Measurements from ENCODE around the gene PCDHGB4. TPM values are rescaled to one million over a fixed set of nuclear protein-coding genes. Genes with fewer than 3 reads are reported as not detected.

PCDHGB4 gene
- total RNA-seq, 3 donors from 2014 or later (not counting 1 experiment from before 2014, with no cell fraction given) = 0.31 to 0.40 TPM; not detected in 1

DNA sequence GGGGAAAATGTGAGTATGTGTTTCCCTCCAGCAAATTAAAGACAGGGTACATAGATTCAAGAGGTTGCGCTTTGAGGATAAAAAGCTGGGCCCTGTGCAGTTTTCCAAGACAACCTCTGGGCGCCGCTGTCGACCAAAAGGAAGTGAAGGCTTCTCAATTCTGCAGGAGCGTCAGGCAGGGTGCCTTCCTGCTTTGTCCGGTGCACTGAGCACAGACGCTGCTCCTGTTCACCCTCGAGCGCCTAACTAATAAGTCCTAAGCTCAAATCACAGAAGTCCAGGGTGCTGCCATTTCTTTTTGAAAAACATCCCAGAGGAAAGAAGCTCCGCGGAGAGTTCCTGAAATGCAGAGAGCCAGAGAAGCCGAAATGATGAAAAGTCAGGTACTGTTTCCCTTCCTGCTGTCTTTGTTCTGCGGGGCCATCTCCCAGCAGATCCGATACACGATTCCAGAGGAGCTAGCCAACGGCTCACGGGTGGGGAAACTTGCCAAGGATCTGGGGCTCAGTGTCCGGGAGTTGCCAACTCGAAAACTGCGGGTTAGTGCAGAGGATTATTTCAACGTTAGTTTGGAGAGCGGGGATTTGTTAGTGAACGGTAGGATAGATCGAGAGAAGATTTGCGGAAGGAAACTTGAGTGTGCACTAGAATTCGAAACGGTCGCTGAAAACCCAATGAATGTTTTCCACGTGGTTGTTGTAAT is 37.4 kb upstream of the PCDHGB4 start, which contains the start of gene PCDHGB1:
TSS of gene PCDHGB1 (plus strand) at position 183 of the 703 bp plus-strand sequence. CDS start at position 345, 162 bp downstream.
- no peak for TF ChIP-seq CTCF (IDR thresholded peaks at IDR 0.05)
- H3K36me3 Mint-ChIP-seq = peaks cover 25% of the 10 kb centered on the region
- H3K27ac ChIP-seq (ENCODE audit: low read length) = no peak within 1 kb of the TSS
- peak in 1 of 2 donors; percentile 52 for DNase-seq
- H3K9me3 Mint-ChIP-seq = peaks cover 6 to 8% of the 10 kb centered on the region in 2 donors
- H3K4me3 Mint-ChIP-seq = peak within 1 kb of the TSS; percentile 25
- H3K27ac Mint-ChIP-seq = no peak within 1 kb of the TSS
- 29% methylated on average over 29 of the region's 29 CpGs for WGBS (ENCODE audit: insufficient coverage)
- no peaks in the 10 kb centered on the region for H3K4me1 Mint-ChIP-seq
- peaks cover 31% of the 10 kb centered on the region for H3K9me3 ChIP-seq (ENCODE audit: control insufficient read depth, insufficient read depth, low read length)
- H3K36me3 ChIP-seq (ENCODE audit: control insufficient read depth, insufficient read depth, low read length) = no peaks in the 10 kb centered on the region
- H3K27me3 Mint-ChIP-seq (ENCODE audit: low read depth in 2 of 2) = peaks cover 50 to 78% of the 10 kb centered on the region in 2 donors
- intact Hi-C loops (cut with micrococcal nuclease) = no loop called here
- H3K4me3 ChIP-seq (ENCODE audit: low read length) = no peak within 1 kb of the TSS
- peaks cover 3% of the 10 kb centered on the region for H3K4me1 ChIP-seq (ENCODE audit: control insufficient read depth, insufficient read depth, low read length)
- peak in 2 of 3 donors; percentile 55 to 65 for ATAC-seq
- H3K27me3 ChIP-seq (ENCODE audit: control insufficient read depth, insufficient read depth, low read length) = peaks cover 39% of the 10 kb centered on the region

- H3K4me3 ChIP-seq (ENCODE audit: low read length) = no peak overlapping the region
- H3K36me3 ChIP-seq (ENCODE audit: control insufficient read depth, insufficient read depth, low read length) = no peaks in the 10 kb centered on the region
- Mint-ChIP-seq H3K27me3 (ENCODE audit: low read depth in 2 of 2) (peaks cover 52 to 78% of the 10 kb centered on the region in 2 donors), H3K4me3 (no peak overlapping the region), H3K9me3 (peaks cover 3 to 8% of the 10 kb centered on the region in 2 donors), H3K27ac (no peak overlapping the region), H3K4me1 (no peaks in the 10 kb centered on the region), H3K36me3 (peaks cover 21% of the 10 kb centered on the region)
- no peak for TF ChIP-seq CTCF (IDR thresholded peaks at IDR 0.05)
- H3K4me1 ChIP-seq (ENCODE audit: control insufficient read depth, insufficient read depth, low read length) = peaks cover 5% of the 10 kb centered on the region
- H3K9me3 ChIP-seq (ENCODE audit: control insufficient read depth, insufficient read depth, low read length) = peaks cover 30% of the 10 kb centered on the region
- peaks cover 52% of the 10 kb centered on the region for H3K27me3 ChIP-seq (ENCODE audit: control insufficient read depth, insufficient read depth, low read length)
- H3K27ac ChIP-seq (ENCODE audit: low read length) = no peak overlapping the region
- no peak for DNase-seq
- intact Hi-C loops (cut with micrococcal nuclease) = no loop called here
- 45% methylated on average over 28 of the region's 36 CpGs for WGBS (ENCODE audit: insufficient coverage)
- no peak for ATAC-seq
Measured at GRCh38 chr5:141351591-141351990, 35.9 kb upstream of the PCDHGB4 start.

GRCh38 chr5:141354900-141355469 is 32.5 kb upstream of the PCDHGB4 start, which contains the start of gene PCDHGA4:
PCDHGA4 (plus strand) TSS chr5:141355021; CDS start chr5:141355108, 87 bp downstream.
- WGBS (ENCODE audit: insufficient coverage) = 23% methylated on average over 29 of the region's 29 CpGs
- peaks cover 53 to 73% of the 10 kb centered on the region in 2 donors for H3K27me3 Mint-ChIP-seq (ENCODE audit: low read depth in 2 of 2)
- H3K4me3 ChIP-seq (ENCODE audit: low read length) = peak within 1 kb of the TSS; percentile 0

More at GRCh38 chr5:141354900-141355469, 32.5 kb upstream of the PCDHGB4 start, which contains the start of gene PCDHGA4:
- peak in 1 of 3 donors; percentile 36 for ATAC-seq
- intact Hi-C loops (cut with micrococcal nuclease) = no loop called here
- H3K27ac Mint-ChIP-seq = no peak within 1 kb of the TSS
- TF ChIP-seq CTCF (IDR thresholded peaks at IDR 0.05) = peak; percentile 56
- Histone ChIP-seq H3K36me3 (ENCODE audit: control insufficient read depth, insufficient read depth, low read length) (no peaks in the 10 kb centered on the region), H3K27ac (ENCODE audit: low read length) (no peak within 1 kb of the TSS), H3K4me1 (ENCODE audit: control insufficient read depth, insufficient read depth, low read length) (peaks cover 5% of the 10 kb centered on the region), H3K27me3 (ENCODE audit: control insufficient read depth, insufficient read depth, low read length) (peaks cover 53% of the 10 kb centered on the region), H3K9me3 (ENCODE audit: control insufficient read depth, insufficient read depth, low read length) (peaks cover 29% of the 10 kb centered on the region)
- H3K4me3 Mint-ChIP-seq = peak within 1 kb of the TSS; percentile 71
- H3K9me3 Mint-ChIP-seq = peaks cover 2 to 5% of the 10 kb centered on the region in 2 donors
- DNase-seq = peak in 1 of 2 donors; percentile 38
- H3K4me1 Mint-ChIP-seq = peaks cover 4% of the 10 kb centered on the region in 2 donors
- H3K36me3 Mint-ChIP-seq = peaks cover 30% of the 10 kb centered on the region

Measured in natural killer cell (primary cell).